ENCODE data around the gene LPA. TPM values are rescaled to one million over a fixed set of nuclear protein-coding genes. Genes with fewer than 3 reads are reported as not detected.

LPA gene
- total and polyA plus RNA-seq, 4 donors, result not detected

DNA sequence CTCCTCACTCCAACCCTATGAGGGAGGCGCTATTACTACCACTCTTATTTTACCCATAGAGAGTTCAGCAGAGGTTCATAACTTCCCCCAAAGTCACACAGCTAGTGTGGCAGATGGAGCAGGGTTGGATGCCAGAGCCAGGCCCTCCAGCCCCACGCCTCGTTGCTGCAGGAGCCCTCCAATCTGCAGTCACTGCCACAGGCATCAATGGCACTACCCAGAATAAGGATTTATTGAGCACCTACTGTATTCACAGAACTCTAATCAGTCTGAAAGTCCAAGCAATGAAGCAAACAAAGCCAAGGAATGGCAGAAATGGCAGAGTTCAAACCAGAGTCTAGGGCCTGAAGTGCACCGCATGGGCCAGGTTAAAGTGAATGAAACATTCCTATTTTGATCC, 144.9 kb downstream of the LPA start:
- H3K27me3 ChIP-seq (ENCODE audit: control insufficient read depth in 1 of 2, insufficient read depth in 2 of 2, low read length in 1 of 2), result no peaks in the 10 kb centered on the region
- DNase-seq, result no peak
- H3K4me1 ChIP-seq (ENCODE audit: control insufficient read depth in 1 of 2, insufficient read depth in 2 of 2, low read length in 2 of 2), result peaks cover 0 to 1% of the 10 kb centered on the region in 2 donors
- no peak overlapping the region for H3K27ac ChIP-seq (ENCODE audit: low read depth in 1 of 2, low read length in 2 of 2)
- no peaks in the 10 kb centered on the region for H3K9me3 ChIP-seq (ENCODE audit: control insufficient read depth, low read length)
- no peak overlapping the region for H3K4me3 ChIP-seq (ENCODE audit: low read length in 2 of 2)
- no peak for ATAC-seq (ENCODE audit: low FRiP score)
- no peaks in the 10 kb centered on the region for H3K36me3 ChIP-seq (ENCODE audit: control insufficient read depth in 1 of 2, insufficient read depth in 2 of 2, low read length in 1 of 2)
- WGBS, 2 donors, result 72 to 80% methylated on average over 4 of the region's 4 CpGs
- intact Hi-C loops (cut with DNase I), result loop anchor here in 1 of 2 donors (10.0 kb wide), 1 partner anchor 246 kb away; no protein-coding TSS in a partner anchor

DNA sequence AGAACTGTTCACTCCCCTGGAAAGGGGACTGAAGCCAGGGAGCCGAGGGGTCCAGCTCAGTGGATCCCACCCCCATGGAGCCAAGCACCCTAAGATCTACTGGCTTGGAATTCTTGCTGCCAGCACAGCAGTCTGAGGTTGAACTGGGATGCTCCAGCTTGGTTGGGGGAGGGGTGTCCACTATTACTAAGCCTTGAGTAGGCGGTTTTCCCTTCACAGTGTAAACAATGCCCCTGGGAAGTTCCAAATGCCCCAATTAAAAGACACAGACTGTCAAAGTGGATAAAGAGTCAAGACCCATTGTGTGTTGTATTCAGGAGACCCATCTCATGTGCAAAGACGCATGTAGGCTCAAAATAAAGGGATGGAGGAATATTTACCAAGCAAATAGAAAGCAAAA, 150.2 kb downstream of the LPA start:
- WGBS, 2 donors, result 69 to 73% methylated on average over 3 of the region's 3 CpGs
- H3K4me1 ChIP-seq (ENCODE audit: control insufficient read depth in 1 of 2, insufficient read depth in 2 of 2, low read length in 2 of 2), result no peaks in the 10 kb centered on the region
- intact Hi-C loops (cut with DNase I), result loop anchor here in 1 of 2 donors (10.0 kb wide), 1 partner anchor 251 kb away; no protein-coding TSS in a partner anchor
- DNase-seq (no peak), ATAC-seq (ENCODE audit: low FRiP score) (no peak)
- H3K9me3 ChIP-seq (ENCODE audit: control insufficient read depth, low read length), result no peaks in the 10 kb centered on the region
- no peak overlapping the region for H3K27ac ChIP-seq (ENCODE audit: low read depth in 1 of 2, low read length in 2 of 2)
- H3K36me3 ChIP-seq (ENCODE audit: control insufficient read depth in 1 of 2, insufficient read depth in 2 of 2, low read length in 1 of 2), result no peaks in the 10 kb centered on the region
- no peaks in the 10 kb centered on the region for H3K27me3 ChIP-seq (ENCODE audit: control insufficient read depth in 1 of 2, insufficient read depth in 2 of 2, low read length in 1 of 2)
- no peak overlapping the region for H3K4me3 ChIP-seq (ENCODE audit: low read length in 2 of 2)

DNA sequence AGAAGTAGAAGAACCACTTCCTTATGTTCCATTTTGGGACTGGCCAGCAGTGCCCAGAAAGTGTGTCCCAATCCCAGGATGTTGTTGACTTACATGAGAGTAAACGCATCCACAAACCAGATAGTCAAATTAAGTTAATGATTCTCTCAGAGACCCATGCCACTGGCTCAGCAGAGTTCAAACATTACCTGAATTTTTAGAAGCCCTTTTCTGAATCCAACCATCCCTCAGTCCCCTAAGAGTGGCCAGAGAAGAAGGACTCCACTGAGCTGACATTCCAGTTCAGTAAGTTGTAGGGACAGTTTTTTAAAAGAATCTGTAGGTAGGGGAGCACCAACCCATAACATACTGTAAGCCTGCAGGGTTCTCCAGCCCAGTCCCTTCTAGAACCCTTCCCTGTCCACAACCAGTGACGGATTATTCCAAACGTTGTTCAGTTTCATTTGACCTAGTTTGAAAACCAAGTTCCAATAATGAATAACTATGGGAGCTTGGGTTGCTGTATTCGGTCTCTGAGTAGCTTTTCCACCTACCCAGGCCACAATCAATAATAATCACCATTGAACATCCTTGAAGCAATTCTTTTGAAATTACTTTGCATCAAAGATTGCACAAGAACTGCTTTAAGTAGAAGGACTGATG, 153.0 kb downstream of the LPA start:
- Histone ChIP-seq H3K27ac (ENCODE audit: low read depth in 1 of 2, low read length in 2 of 2) (no peak overlapping the region), H3K4me3 (ENCODE audit: low read length in 2 of 2) (no peak overlapping the region), H3K4me1 (ENCODE audit: control insufficient read depth in 1 of 2, insufficient read depth in 2 of 2, low read length in 2 of 2) (no peaks in the 10 kb centered on the region), H3K36me3 (ENCODE audit: control insufficient read depth in 1 of 2, insufficient read depth in 2 of 2, low read length in 1 of 2) (no peaks in the 10 kb centered on the region), H3K27me3 (ENCODE audit: control insufficient read depth in 1 of 2, insufficient read depth in 2 of 2, low read length in 1 of 2) (no peaks in the 10 kb centered on the region), H3K9me3 (ENCODE audit: control insufficient read depth, low read length) (no peaks in the 10 kb centered on the region)
- 84 to 88% methylated on average over 4 of the region's 4 CpGs for WGBS, 2 donors
- DNase-seq (no peak), ATAC-seq (ENCODE audit: low FRiP score) (no peak)
- intact Hi-C loops (cut with DNase I), result loop anchor here in 1 of 2 donors (10.0 kb wide), 1 partner anchor 254 kb away; no protein-coding TSS in a partner anchor

GRCh38 chr6:160510199-160510598, 153.9 kb downstream of the LPA start:
- intact Hi-C loops (cut with DNase I), result loop anchor here in 1 of 2 donors (10.0 kb wide), 1 partner anchor 255 kb away; no protein-coding TSS in a partner anchor
- DNase-seq (no peak), ATAC-seq (ENCODE audit: low FRiP score) (no peak)
- no peak overlapping the region for H3K4me3 ChIP-seq (ENCODE audit: low read length in 2 of 2)
- no peaks in the 10 kb centered on the region for H3K27me3 ChIP-seq (ENCODE audit: control insufficient read depth in 1 of 2, insufficient read depth in 2 of 2, low read length in 1 of 2)
- H3K9me3 ChIP-seq (ENCODE audit: control insufficient read depth, low read length), result no peaks in the 10 kb centered on the region
- no peaks in the 10 kb centered on the region for H3K36me3 ChIP-seq (ENCODE audit: control insufficient read depth in 1 of 2, insufficient read depth in 2 of 2, low read length in 1 of 2)
- H3K4me1 ChIP-seq (ENCODE audit: control insufficient read depth in 1 of 2, insufficient read depth in 2 of 2, low read length in 2 of 2), result no peaks in the 10 kb centered on the region
- no peak overlapping the region for H3K27ac ChIP-seq (ENCODE audit: low read depth in 1 of 2, low read length in 2 of 2)
- 49 to 57% methylated on average over 2 of the region's 2 CpGs for WGBS, 2 donors

GRCh38 chr6:160509610-160510009, 154.5 kb downstream of the LPA start:
- Histone ChIP-seq H3K4me3 (ENCODE audit: low read length in 2 of 2) (no peak overlapping the region), H3K36me3 (ENCODE audit: control insufficient read depth in 1 of 2, insufficient read depth in 2 of 2, low read length in 1 of 2) (no peaks in the 10 kb centered on the region), H3K27me3 (ENCODE audit: control insufficient read depth in 1 of 2, insufficient read depth in 2 of 2, low read length in 1 of 2) (no peaks in the 10 kb centered on the region), H3K9me3 (ENCODE audit: control insufficient read depth, low read length) (no peaks in the 10 kb centered on the region), H3K27ac (ENCODE audit: low read depth in 1 of 2, low read length in 2 of 2) (no peak overlapping the region), H3K4me1 (ENCODE audit: control insufficient read depth in 1 of 2, insufficient read depth in 2 of 2, low read length in 2 of 2) (no peaks in the 10 kb centered on the region)
- DNase-seq, result no peak
- ATAC-seq (ENCODE audit: low FRiP score), result no peak
- intact Hi-C loops (cut with DNase I), result loop anchor here in 1 of 2 donors (10.0 kb wide), 1 partner anchor 255 kb away; no protein-coding TSS in a partner anchor
- 80 to 84% methylated on average over 2 of the region's 2 CpGs for WGBS, 2 donors

DNA sequence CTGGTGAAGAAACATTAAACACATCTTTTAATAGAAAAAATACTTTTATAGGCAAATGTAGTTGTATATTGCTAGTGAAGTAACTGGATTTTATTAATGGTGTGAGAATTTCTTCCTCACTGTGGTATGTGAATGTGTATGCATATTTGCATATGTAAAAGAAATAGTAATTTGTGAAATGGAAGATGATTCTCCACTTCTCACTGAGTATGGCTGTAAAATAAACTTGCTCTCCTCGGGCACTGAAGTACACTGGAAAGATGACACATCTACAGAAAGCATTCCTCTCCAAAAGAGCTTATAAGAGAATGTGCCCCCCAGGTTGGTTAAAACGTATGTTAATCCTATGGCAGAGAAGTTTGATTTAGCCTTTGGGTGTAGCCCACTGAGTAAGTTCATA, 155.5 kb downstream of the LPA start:
- intact Hi-C loops (cut with DNase I), result no loop called here
- H3K4me1 ChIP-seq (ENCODE audit: control insufficient read depth in 1 of 2, insufficient read depth in 2 of 2, low read length in 2 of 2), result no peaks in the 10 kb centered on the region
- WGBS, 2 donors, result 61 to 80% methylated on average over 2 of the region's 2 CpGs

DNA sequence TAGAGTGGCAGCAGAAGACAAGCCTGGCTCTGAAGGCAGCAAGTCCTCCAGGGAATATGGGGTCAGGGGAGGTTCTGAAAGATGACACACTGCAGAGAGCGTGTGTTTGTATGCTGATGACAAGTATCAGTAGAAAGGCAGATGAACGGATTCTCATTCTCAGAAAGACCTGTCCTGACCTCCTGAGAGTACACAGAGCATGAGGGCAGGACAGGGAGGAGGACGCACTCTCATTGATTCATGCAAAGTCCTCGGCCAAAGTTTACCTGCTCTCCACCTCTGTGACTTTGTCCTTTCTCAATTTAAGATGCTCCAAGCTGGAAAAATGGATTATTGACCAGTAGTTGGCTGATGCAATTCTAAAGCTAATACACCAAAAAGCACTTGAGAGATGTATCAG, 156.7 kb downstream of the LPA start:
- intact Hi-C loops (cut with DNase I), result no loop called here
- Histone ChIP-seq H3K9me3 (ENCODE audit: control insufficient read depth, low read length) (peaks cover 1% of the 10 kb centered on the region), H3K36me3 (ENCODE audit: control insufficient read depth in 1 of 2, insufficient read depth in 2 of 2, low read length in 1 of 2) (no peaks in the 10 kb centered on the region), H3K4me1 (ENCODE audit: control insufficient read depth in 1 of 2, insufficient read depth in 2 of 2, low read length in 2 of 2) (no peaks in the 10 kb centered on the region), H3K27ac (ENCODE audit: low read depth in 1 of 2, low read length in 2 of 2) (no peak overlapping the region), H3K4me3 (ENCODE audit: low read length in 2 of 2) (no peak overlapping the region), H3K27me3 (ENCODE audit: control insufficient read depth in 1 of 2, insufficient read depth in 2 of 2, low read length in 1 of 2) (no peaks in the 10 kb centered on the region)
- DNase-seq, result no peak
- ATAC-seq (ENCODE audit: low FRiP score), result no peak
- WGBS, 2 donors, result 79 to 86% methylated on average over 4 of the region's 4 CpGs

More for the DNA sequence above, 155.5 kb downstream of the LPA start:
- Histone ChIP-seq H3K27me3 (ENCODE audit: control insufficient read depth in 1 of 2, insufficient read depth in 2 of 2, low read length in 1 of 2) (no peaks in the 10 kb centered on the region), H3K9me3 (ENCODE audit: control insufficient read depth, low read length) (peaks cover 1% of the 10 kb centered on the region), H3K36me3 (ENCODE audit: control insufficient read depth in 1 of 2, insufficient read depth in 2 of 2, low read length in 1 of 2) (no peaks in the 10 kb centered on the region), H3K27ac (ENCODE audit: low read depth in 1 of 2, low read length in 2 of 2) (no peak overlapping the region), H3K4me3 (ENCODE audit: low read length in 2 of 2) (no peak overlapping the region)
- ATAC-seq (ENCODE audit: low FRiP score) (no peak), DNase-seq (no peak)

DNA sequence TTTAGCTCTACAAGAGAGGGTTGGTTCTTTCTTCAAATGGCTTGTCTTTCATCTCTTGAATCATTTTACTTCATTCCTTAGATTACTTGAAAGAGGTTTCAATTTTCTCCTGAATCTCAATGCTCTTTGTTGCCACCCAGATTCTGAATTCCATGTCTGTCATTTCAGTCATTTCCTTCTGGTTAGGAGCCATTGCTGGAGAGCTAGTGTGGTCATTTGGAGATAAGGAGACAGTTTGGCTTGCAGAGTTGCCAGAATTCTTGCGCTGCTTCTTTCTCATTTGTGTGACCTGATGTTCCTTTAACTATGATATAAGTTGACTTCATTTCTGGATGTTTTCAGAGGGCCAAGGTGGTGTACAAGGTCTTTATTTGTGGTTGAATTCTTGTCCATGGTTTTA, 158.1 kb downstream of the LPA start:
- DNase-seq (no peak), ATAC-seq (ENCODE audit: low FRiP score) (no peak)
- no peak overlapping the region for H3K4me3 ChIP-seq (ENCODE audit: low read length in 2 of 2)
- H3K36me3 ChIP-seq (ENCODE audit: control insufficient read depth in 1 of 2, insufficient read depth in 2 of 2, low read length in 1 of 2), result no peaks in the 10 kb centered on the region
- H3K27ac ChIP-seq (ENCODE audit: low read depth in 1 of 2, low read length in 2 of 2), result no peak overlapping the region
- intact Hi-C loops (cut with DNase I), result no loop called here
- H3K4me1 ChIP-seq (ENCODE audit: control insufficient read depth in 1 of 2, insufficient read depth in 2 of 2, low read length in 2 of 2), result no peaks in the 10 kb centered on the region
- WGBS, 2 donors, result 68 to 76% methylated on average over 1 of the region's 1 CpG
- H3K27me3 ChIP-seq (ENCODE audit: control insufficient read depth in 1 of 2, insufficient read depth in 2 of 2, low read length in 1 of 2), result no peaks in the 10 kb centered on the region
- peaks cover 1% of the 10 kb centered on the region for H3K9me3 ChIP-seq (ENCODE audit: control insufficient read depth, low read length)

- Histone ChIP-seq H3K36me3 (ENCODE audit: control insufficient read depth in 1 of 2, insufficient read depth in 2 of 2, low read length in 1 of 2) (peaks cover 0 to 8% of the 10 kb centered on the region in 2 donors), H3K27me3 (ENCODE audit: control insufficient read depth in 1 of 2, insufficient read depth in 2 of 2, low read length in 1 of 2) (no peaks in the 10 kb centered on the region), H3K9me3 (ENCODE audit: control insufficient read depth, low read length) (peaks cover 1% of the 10 kb centered on the region), H3K27ac (ENCODE audit: low read depth in 1 of 2, low read length in 2 of 2) (no peak overlapping the region), H3K4me1 (ENCODE audit: control insufficient read depth in 1 of 2, insufficient read depth in 2 of 2, low read length in 2 of 2) (no peaks in the 10 kb centered on the region), H3K4me3 (ENCODE audit: low read length in 2 of 2) (no peak overlapping the region)
- ATAC-seq (ENCODE audit: low FRiP score) (no peak), DNase-seq (no peak)
- intact Hi-C loops (cut with DNase I), result no loop called here
- WGBS, 2 donors, result 82 to 89% methylated on average over 4 of the region's 4 CpGs
Observed at GRCh38 chr6:160500639-160501038, 163.4 kb downstream of the LPA start.
